ENCODE results near the gene PRM2. TPM values are rescaled to one million over a fixed set of nuclear protein-coding genes. Genes with fewer than 3 reads are reported as not detected.

The PRM2 gene
- total RNA-seq, 4 donors from 2014 or later: not detected

- TF ChIP-seq CTCF (IDR thresholded peaks at IDR 0.05): no peak
- ATAC-seq (ENCODE audit: low FRiP score) (no peak), DNase-seq (ENCODE audit: low spot score) (no peak)
These were observed 16.4 kb downstream of the PRM2 start for GRCh38 chr16:11259655-11260595.

- no peak for DNase-seq (ENCODE audit: low spot score)
- no peak for ATAC-seq (ENCODE audit: low FRiP score)
- TF ChIP-seq CTCF (IDR thresholded peaks at IDR 0.05): no peak
These were observed 17.5 kb downstream of the PRM2 start for GRCh38 chr16:11258553-11259492.

- TF ChIP-seq CTCF (IDR thresholded peaks at IDR 0.05): no peak
- DNase-seq (ENCODE audit: low spot score): no peak
- peak; percentile 49 for ATAC-seq (ENCODE audit: low FRiP score)
These were observed 18.9 kb downstream of the PRM2 start for GRCh38 chr16:11257131-11257938.

GRCh38 chr16:11256661-11257130 is 19.6 kb downstream of the PRM2 start:
- no peak for DNase-seq (ENCODE audit: low spot score)
- peak; percentile 8 for ATAC-seq (ENCODE audit: low FRiP score)

GRCh38 chr16:11255737-11256660 is 20.3 kb downstream of the PRM2 start, which contains the start of gene SOCS1:
SOCS1 (minus strand) TSS chr16:11256204; CDS start chr16:11255478, 726 bp downstream.
- peak; percentile 87 for ATAC-seq (ENCODE audit: low FRiP score)
- TF ChIP-seq CTCF (IDR thresholded peaks at IDR 0.05): peak in 2 of 3 donors; percentile 75 to 91
- peak; percentile 55 for DNase-seq (ENCODE audit: low spot score)

More at GRCh38 chr16:11256661-11257130, 19.6 kb downstream of the PRM2 start:
- TF ChIP-seq CTCF (IDR thresholded peaks at IDR 0.05): no peak

All from omental fat pad (tissue), 4 donors.